Endothelial cell of umbilical vein (primary cell): ENCODE data around the gene PLK4. TPM values are rescaled to one million over a fixed set of nuclear protein-coding genes. Genes with fewer than 3 reads are reported as not detected.

Source experiments
- BruUV-seq: library from RNA; stranded (reverse); fragments of 400-500 nt; replicated peaks from 2 replicates; lab custom pipeline; 2021; lab: Mats Ljungman, UMichigan
- CTCF ChIA-PET: fragments of 300-600, 350-600 bp; sonication (Branson Sonifier 250); formaldehyde crosslinking; loops from one replicate; lab custom pipeline; 2021; ENCODE audit warnings: antibody characterized with exemption, inconsistent platforms; lab: Charles Lee
- POLR2A ChIA-PET: fragments of 300-600, 350-600 bp; sonication (Branson Sonifier 250); formaldehyde crosslinking; loops from one replicate; lab custom pipeline; 2021; ENCODE audit warnings: antibody characterized with exemption, inconsistent platforms; lab: Charles Lee
- DNase-seq: peaks from one replicate; pipeline ENCODE4 v3.0.0-alpha.2; 2011; ENCODE audit warnings: low read depth, low spot score
- FAIRE-seq: peaks from 2 replicates; lab custom pipeline; 2011; peaks lifted over from hg19 to GRCh38; lab: Jason Lieb, UNC
- H2AFZ ChIP-seq: 2 replicates; pipeline ENCODE4 v1.6.0; 2012; ENCODE audit warnings: low read depth, low read length, control low read depth, inconsistent platforms
- H3K27ac ChIP-seq: 2 replicates; pipeline ENCODE4 v1.5.1; 2011; ENCODE audit warnings: low read depth, mild to moderate bottlenecking, control low read depth, low read length, moderate library complexity; ENCODE audit not compliant: insufficient read depth
- H3K27me3 ChIP-seq, 2 experiments: 2 replicates each; pipeline versions ENCODE4 v1.6.0 to v1.6.1; 2011; ENCODE audit warnings: low read length in 2 of 2, mixed read lengths in 1 of 2; ENCODE audit not compliant: control insufficient read depth in 2 of 2, insufficient read depth in 2 of 2
- H3K36me3 ChIP-seq, 2 experiments: 2 replicates in 1 of 2; 3 replicates in 1 of 2; pipeline ENCODE4 v1.5.1; 2011; ENCODE audit warnings: low read length in 2 of 2, mild to moderate bottlenecking in 1 of 2, moderate library complexity in 1 of 2; ENCODE audit not compliant: control insufficient read depth in 2 of 2, insufficient read depth in 2 of 2; ENCODE audit errors: extremely low read depth in 1 of 2
- H3K4me1 ChIP-seq: 3 replicates; pipeline ENCODE4 v1.5.1; 2011; ENCODE audit warnings: mild to moderate bottlenecking, low read length; ENCODE audit not compliant: control insufficient read depth, insufficient read depth; ENCODE audit errors: extremely low read depth
- H3K4me2 ChIP-seq: 2 replicates; pipeline ENCODE4 v1.6.1; 2011; ENCODE audit warnings: low read length, control low read depth, mixed read lengths; ENCODE audit not compliant: insufficient read depth
- H3K4me3 ChIP-seq, 3 experiments: fragments of 200-600 bp in 1 of 3; sonication (generic), shearing (Covaris generic) in 1 of 3; replicated peaks in 1 of 3; 2 replicates each; pipeline ENCODE4 v1.5.1; 2011 to 2016; ENCODE audit warnings: control low read depth in 3 of 3, low read length in 3 of 3, mild to moderate bottlenecking in 2 of 3, inconsistent platforms in 1 of 3, low read depth in 1 of 3, moderate library complexity in 1 of 3; ENCODE audit not compliant: insufficient read depth in 1 of 3
- H3K79me2 ChIP-seq: 2 replicates; pipeline ENCODE4 v1.6.0; 2012; ENCODE audit warnings: low read length, inconsistent platforms; ENCODE audit not compliant: control insufficient read depth, insufficient read depth
- H3K9ac ChIP-seq: replicated peaks from 2 replicates; pipeline ENCODE3; 2011; ENCODE audit warnings: low read length, control low read depth; ENCODE audit not compliant: insufficient read depth; ENCODE audit errors: extremely low read depth
- H3K9me1 ChIP-seq: replicated peaks from 3 replicates; pipeline ENCODE4 v1.6.0; 2011; ENCODE audit warnings: mild to moderate bottlenecking, low read length; ENCODE audit not compliant: control insufficient read depth, insufficient read depth; ENCODE audit errors: extremely low read depth
- H3K9me3 ChIP-seq: replicated peaks from 2 replicates; pipeline ENCODE4 v1.5.1; 2012; ENCODE audit warnings: low read length, inconsistent platforms; ENCODE audit not compliant: control insufficient read depth, insufficient read depth
- H4K20me1 ChIP-seq: replicated peaks from 2 replicates; pipeline ENCODE3; 2011; ENCODE audit warnings: mild to moderate bottlenecking, low read length; ENCODE audit not compliant: control insufficient read depth, insufficient read depth; ENCODE audit errors: extremely low read depth
- EZH2 ChIP-seq: IDR thresholded peaks from 2 replicates; pipeline ENCODE4 v1.6.1; 2012; ENCODE audit warnings: borderline replicate concordance, low read depth, mild to moderate bottlenecking, moderate library complexity, low read length, inconsistent platforms; ENCODE audit not compliant: severe bottlenecking
- FOS ChIP-seq: IDR thresholded peaks from 2 replicates; pipeline ENCODE4 v1.6.1; 2011; ENCODE audit warnings: mild to moderate bottlenecking, low read length, moderate library complexity, borderline replicate concordance; ENCODE audit not compliant: insufficient read depth
- GATA2 ChIP-seq: IDR thresholded peaks from 2 replicates; pipeline ENCODE4 v1.7.0; 2011; ENCODE audit warnings: low read depth, mild to moderate bottlenecking, moderate library complexity, mixed read lengths, low read length; ENCODE audit not compliant: insufficient read length, insufficient read depth
- JUN ChIP-seq: IDR thresholded peaks from 2 replicates; pipeline ENCODE4 v1.6.1; 2011; ENCODE audit warnings: borderline replicate concordance, low read depth; ENCODE audit not compliant: insufficient read length, insufficient read depth
- MYC ChIP-seq: IDR thresholded peaks from one replicate; pipeline ENCODE4 v1.6.1; 2011; ENCODE audit warnings: mild to moderate bottlenecking, low read depth, low read length
- POLR2A ChIP-seq: IDR thresholded peaks from 2 replicates; pipeline ENCODE4 v1.6.1; 2012; ENCODE audit warnings: low read depth, mild to moderate bottlenecking, control low read depth, low read length
- POLR2AphosphoS5 ChIP-seq: IDR thresholded peaks from 2 replicates; pipeline ENCODE4 v1.6.1; 2012; ENCODE audit warnings: low read depth, mild to moderate bottlenecking, control low read depth, low read length, moderate library complexity; ENCODE audit not compliant: insufficient read depth
- dilution Hi-C: fragments of 300-500 bp; cut with MboI; formaldehyde crosslinking; loops from one replicate; pipeline ENCODE4 v1.15.0; 2019; ENCODE audit warnings: low sequenced_read_pairs; ENCODE audit not compliant: extremely low pct_ligation_motif_present
- intact Hi-C: fragments of 100-400 bp; cut with micrococcal nuclease; formaldehyde crosslinking; loops from one replicate; pipeline ENCODE4 v1.10.0; 2022
- polyA plus RNA-seq, 4 experiments: library from polyadenylated mRNA; depleted of rRNA in 3 of 4; stranded (reverse) in 3 of 4; unstranded in 1 of 4; fragments of >200 nt; gene quantifications; 2 replicates each; pipeline versions ENCODE4 v1.2.1 to v1.2.3, GENCODE V29; 2011 to 2012; ENCODE audit warnings: missing spikeins in 1 of 4
- total RNA-seq: library from RNA; stranded (reverse); gene quantifications from 2 replicates; pipeline ENCODE4 v1.2.3, GENCODE V29; 2021
- TF ChIP-seq, protein P1 (sequence below): IDR thresholded peaks from 2 replicates; pipeline ENCODE4 v1.6.1; 2011; ENCODE audit not compliant: insufficient read depth, insufficient read length
- TF ChIP-seq, protein P2 (sequence below), 2 donors: IDR thresholded peaks; 1 replicate in 1 of 2; 2 replicates in 1 of 2; pipeline ENCODE4 v1.5.1; 2011; ENCODE audit warnings: low read length in 2 of 2, mild to moderate bottlenecking in 2 of 2, moderate library complexity in 2 of 2, control low read depth in 1 of 2, inconsistent platforms in 1 of 2, low read depth in 1 of 2; ENCODE audit not compliant: insufficient read depth in 1 of 2; ENCODE audit errors: extremely low read depth in 1 of 2

The PLK4 gene
- total and polyA plus RNA-seq, 2 donors (not counting 3 experiments of a cell fraction or from before 2014, with no cell fraction given), result 13.7 to 37.7 TPM

DNA sequence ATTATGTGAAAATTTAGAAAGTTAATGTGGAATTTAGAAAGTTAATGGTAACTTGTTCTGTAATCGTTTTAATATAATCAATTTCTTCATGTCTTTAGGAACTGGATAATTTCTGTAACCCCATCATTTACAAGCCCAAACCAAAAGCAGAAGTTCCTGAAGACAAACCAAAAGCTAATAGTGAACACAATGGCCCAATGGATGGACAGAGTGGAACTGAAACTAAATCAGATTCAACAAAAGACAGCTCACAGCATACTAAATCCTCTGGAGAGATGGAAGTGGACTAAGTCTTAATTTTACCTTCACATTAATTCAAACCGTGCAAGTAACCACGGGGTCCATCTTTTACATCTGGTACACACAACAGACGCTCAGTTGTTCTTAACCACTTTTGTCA lies 48.1 kb upstream of the PLK4 start:
- Histone ChIP-seq H3K4me3 (no peak overlapping the region), H3K4me2 (no peak overlapping the region), H3K36me3 (no peaks in the 10 kb centered on the region), H3K79me2 (no peaks in the 10 kb centered on the region), H2AFZ (no peak overlapping the region), H3K27me3 (no peaks in the 10 kb centered on the region), H3K9me1 (no peaks in the 10 kb centered on the region), H3K27ac (no peak overlapping the region), H3K4me1 (no peaks in the 10 kb centered on the region), H4K20me1 (no peaks in the 10 kb centered on the region), H3K9ac (no peak overlapping the region), H3K9me3 (no peaks in the 10 kb centered on the region)
- dilution Hi-C loops, result no loop called here
- FAIRE-seq (no peak), DNase-seq (no peak)
- no peak for TF ChIP-seq POLR2A
- TF ChIP-seq FOS, result no peak
- no peak for TF ChIP-seq JUN
- no peak for TF ChIP-seq MYC
- no peak for TF ChIP-seq GATA2
- no peak for TF ChIP-seq EZH2
- no peak for TF ChIP-seq POLR2AphosphoS5
- TF ChIP-seq, protein P1, sequence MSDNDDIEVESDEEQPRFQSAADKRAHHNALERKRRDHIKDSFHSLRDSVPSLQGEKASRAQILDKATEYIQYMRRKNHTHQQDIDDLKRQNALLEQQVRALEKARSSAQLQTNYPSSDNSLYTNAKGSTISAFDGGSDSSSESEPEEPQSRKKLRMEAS, result no peak
- TF ChIP-seq, protein P2, sequence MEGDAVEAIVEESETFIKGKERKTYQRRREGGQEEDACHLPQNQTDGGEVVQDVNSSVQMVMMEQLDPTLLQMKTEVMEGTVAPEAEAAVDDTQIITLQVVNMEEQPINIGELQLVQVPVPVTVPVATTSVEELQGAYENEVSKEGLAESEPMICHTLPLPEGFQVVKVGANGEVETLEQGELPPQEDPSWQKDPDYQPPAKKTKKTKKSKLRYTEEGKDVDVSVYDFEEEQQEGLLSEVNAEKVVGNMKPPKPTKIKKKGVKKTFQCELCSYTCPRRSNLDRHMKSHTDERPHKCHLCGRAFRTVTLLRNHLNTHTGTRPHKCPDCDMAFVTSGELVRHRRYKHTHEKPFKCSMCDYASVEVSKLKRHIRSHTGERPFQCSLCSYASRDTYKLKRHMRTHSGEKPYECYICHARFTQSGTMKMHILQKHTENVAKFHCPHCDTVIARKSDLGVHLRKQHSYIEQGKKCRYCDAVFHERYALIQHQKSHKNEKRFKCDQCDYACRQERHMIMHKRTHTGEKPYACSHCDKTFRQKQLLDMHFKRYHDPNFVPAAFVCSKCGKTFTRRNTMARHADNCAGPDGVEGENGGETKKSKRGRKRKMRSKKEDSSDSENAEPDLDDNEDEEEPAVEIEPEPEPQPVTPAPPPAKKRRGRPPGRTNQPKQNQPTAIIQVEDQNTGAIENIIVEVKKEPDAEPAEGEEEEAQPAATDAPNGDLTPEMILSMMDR (IDR thresholded peaks at IDR 0.05; ENCODE audit: extremely low read depth in 1 of 2, insufficient read depth in 1 of 2, low read depth in 1 of 2, low read length in 2 of 2), result no peak
- BruUV-seq, result no TSS peak
- ChIA-PET POLR2A (no interaction called here), CTCF (interaction anchor here (1.0 kb wide), 1 partner anchor 12 kb away, joined by 4 read pairs; no protein-coding TSS in a partner anchor)
- intact Hi-C loops, result no loop called here
